Neural cell (in vitro differentiated cells): ENCODE data around the gene MEGF11. TPM values are rescaled to one million over a fixed set of nuclear protein-coding genes. Genes with fewer than 3 reads are reported as not detected.

Experiments used
- H2AFZ ChIP-seq: fragments of 200-600, 300-800 bp; sonication (generic), shearing (Covaris generic); 2 replicates; pipeline ENCODE4 v1.6.0; 2014; ENCODE audit warnings: low read depth, mild to moderate bottlenecking, antibody characterized with exemption, low read length, moderate library complexity
- H3F3A ChIP-seq: fragments of 200-600 bp; shearing (Covaris generic); 2 replicates; pipeline ENCODE4 v1.6.1; 2016; ENCODE audit warnings: mild to moderate bottlenecking, moderate library complexity, mixed read lengths, antibody characterized with exemption, low read length; ENCODE audit not compliant: insufficient read depth, poor library complexity, severe bottlenecking
- H3K27ac ChIP-seq: fragments of 200-600, 300-800 bp; sonication (generic), shearing (Covaris generic); 2 replicates; pipeline ENCODE4 v1.5.1; 2014; ENCODE audit warnings: mild to moderate bottlenecking, low read length, moderate library complexity
- H3K27me3 ChIP-seq: fragments of 300-800, 200-600 bp; sonication (generic), shearing (Covaris generic); 2 replicates; pipeline ENCODE4 v1.6.0; 2014; ENCODE audit warnings: mild to moderate bottlenecking, low read depth, low read length, moderate library complexity; ENCODE audit not compliant: insufficient read depth
- H3K36me3 ChIP-seq: fragments of 300-800, 200-600 bp; sonication (generic), shearing (Covaris generic); 2 replicates; pipeline ENCODE4 v1.5.1; 2014; ENCODE audit warnings: mild to moderate bottlenecking, antibody characterized with exemption, low read length, moderate library complexity; ENCODE audit not compliant: insufficient read depth
- H3K4me2 ChIP-seq: fragments of 300-800, 200-600 bp; sonication (generic), shearing (Covaris generic); 2 replicates; pipeline ENCODE4 v1.6.0; 2014; ENCODE audit warnings: mild to moderate bottlenecking, low read length
- H3K4me3 ChIP-seq: fragments of 300-800, 200-600 bp; sonication (generic), shearing (Covaris generic); 2 replicates; pipeline ENCODE4 v1.5.1; 2014; ENCODE audit warnings: mild to moderate bottlenecking, low read length, moderate library complexity
- H3K79me2 ChIP-seq: fragments of 200-600 bp; shearing (Covaris generic); replicated peaks from 2 replicates; pipeline ENCODE4 v1.6.0; 2014; ENCODE audit warnings: mild to moderate bottlenecking, low read length, moderate library complexity; ENCODE audit not compliant: insufficient read depth
- H3K9ac ChIP-seq: fragments of 300-800, 200-600 bp; sonication (generic), shearing (Covaris generic); 2 replicates; pipeline ENCODE4 v1.6.1; 2016; ENCODE audit warnings: mild to moderate bottlenecking, low read length, mixed read lengths
- H3K9me2 ChIP-seq: fragments of 200-600 bp; shearing (Covaris generic); 2 replicates; pipeline ENCODE4 v1.6.1; 2016; ENCODE audit warnings: mild to moderate bottlenecking, low read length, mixed read lengths; ENCODE audit not compliant: insufficient read depth
- H3K9me3 ChIP-seq: fragments of 200-600, 300-800 bp; sonication (generic), shearing (Covaris generic); 2 replicates; pipeline ENCODE4 v1.6.1; 2016; ENCODE audit warnings: mild to moderate bottlenecking, mixed run types, low read length, moderate library complexity, mixed read lengths
- H4K20me1 ChIP-seq: fragments of 200-600 bp; shearing (Covaris generic); 2 replicates; pipeline ENCODE4 v1.6.1; 2016; ENCODE audit warnings: mild to moderate bottlenecking, mixed run types; ENCODE audit not compliant: insufficient read depth
- EP300 ChIP-seq: fragments of 450-650 bp; conservative IDR thresholded peaks from 2 replicates; pipeline ENCODE4 v1.6.1; 2014; ENCODE audit warnings: antibody characterized with exemption, mild to moderate bottlenecking, moderate library complexity; ENCODE audit not compliant: poor library complexity, severe bottlenecking
- EZH2 ChIP-seq: fragments of 200-600, 300-800 bp; shearing (Covaris generic), sonication (generic); IDR thresholded peaks from 2 replicates; pipeline ENCODE4 v1.6.1; 2014; ENCODE audit warnings: antibody characterized with exemption, low read length, borderline replicate concordance, mild to moderate bottlenecking; ENCODE audit not compliant: insufficient read depth, poor library complexity, severe bottlenecking
- MXI1 ChIP-seq: fragments of 450-650 bp; conservative IDR thresholded peaks from 2 replicates; pipeline ENCODE4 v1.6.1; 2014; ENCODE audit warnings: antibody characterized with exemption, mild to moderate bottlenecking; ENCODE audit not compliant: poor library complexity, severe bottlenecking
- POLR2AphosphoS5 ChIP-seq: IDR thresholded peaks from 2 replicates; pipeline ENCODE4 v1.6.1; 2012
- RAD21 ChIP-seq: fragments of 450-650 bp; conservative IDR thresholded peaks from 2 replicates; pipeline ENCODE4 v1.6.1; 2014; ENCODE audit warnings: antibody characterized with exemption, mild to moderate bottlenecking, moderate library complexity
- SMC3 ChIP-seq: fragments of 450-650 bp; conservative IDR thresholded peaks from 2 replicates; pipeline ENCODE4 v1.6.1; 2014; ENCODE audit warnings: antibody characterized with exemption, mild to moderate bottlenecking, moderate library complexity; ENCODE audit not compliant: poor library complexity
- TAF1 ChIP-seq: IDR thresholded peaks from 2 replicates; pipeline ENCODE4 v1.6.1; 2012; ENCODE audit warnings: low read depth
- polyA plus RNA-seq: library from polyadenylated mRNA; depleted of rRNA; stranded (reverse); fragments of >200 nt; gene quantifications from 2 replicates; pipeline ENCODE4 v1.2.3, GENCODE V29; 2014
- TF ChIP-seq, protein P1 (sequence below): fragments of 450-650 bp; IDR thresholded peaks from 2 replicates; pipeline ENCODE4 v1.5.1; 2014; ENCODE audit warnings: antibody characterized with exemption, mild to moderate bottlenecking, moderate library complexity; ENCODE audit not compliant: poor library complexity, severe bottlenecking
- TF ChIP-seq, protein P2 (sequence below): IDR thresholded peaks from 2 replicates; pipeline ENCODE4 v1.6.1; 2012; ENCODE audit warnings: borderline replicate concordance

Gene MEGF11
- polyA plus RNA-seq, 1 donor from 2014 or later: 0.64 TPM

DNA sequence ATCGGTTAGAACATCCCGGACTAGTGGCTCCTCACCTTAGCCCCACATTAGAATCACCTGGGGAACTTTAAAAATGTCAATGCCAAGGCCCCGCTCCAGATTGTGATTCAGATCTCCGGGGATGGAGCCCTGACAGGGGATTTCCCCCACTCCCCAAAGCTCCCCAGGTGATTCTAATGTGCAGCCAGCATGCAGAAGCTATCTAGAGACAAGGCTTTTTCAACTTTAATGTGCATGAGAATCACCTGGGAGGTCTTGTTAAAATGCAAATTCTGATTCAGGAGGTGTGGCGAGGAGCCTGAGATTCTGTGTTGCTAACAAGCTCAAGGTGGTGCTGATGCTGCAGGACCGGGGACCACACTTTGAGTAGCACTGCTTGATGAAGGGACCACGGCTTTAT, 227.6 kb downstream of the MEGF11 start:
- Histone ChIP-seq H3K36me3 (no peaks in the 10 kb centered on the region), H3K27ac (no peak overlapping the region), H4K20me1 (no peaks in the 10 kb centered on the region), H3K9ac (no peak overlapping the region), H2AFZ (no peak overlapping the region), H3K9me2 (no peaks in the 10 kb centered on the region), H3K79me2 (no peaks in the 10 kb centered on the region), H3K9me3 (no peaks in the 10 kb centered on the region), H3K27me3 (no peaks in the 10 kb centered on the region), H3K4me3 (no peak overlapping the region), H3F3A (no peaks in the 10 kb centered on the region), H3K4me2 (no peak overlapping the region)
- TF ChIP-seq RAD21: no peak
- TF ChIP-seq SMC3: no peak
- no peak for TF ChIP-seq MXI1
- no peak for TF ChIP-seq TAF1
- TF ChIP-seq EZH2: no peak
- no peak for TF ChIP-seq POLR2AphosphoS5
- TF ChIP-seq, protein P1, sequence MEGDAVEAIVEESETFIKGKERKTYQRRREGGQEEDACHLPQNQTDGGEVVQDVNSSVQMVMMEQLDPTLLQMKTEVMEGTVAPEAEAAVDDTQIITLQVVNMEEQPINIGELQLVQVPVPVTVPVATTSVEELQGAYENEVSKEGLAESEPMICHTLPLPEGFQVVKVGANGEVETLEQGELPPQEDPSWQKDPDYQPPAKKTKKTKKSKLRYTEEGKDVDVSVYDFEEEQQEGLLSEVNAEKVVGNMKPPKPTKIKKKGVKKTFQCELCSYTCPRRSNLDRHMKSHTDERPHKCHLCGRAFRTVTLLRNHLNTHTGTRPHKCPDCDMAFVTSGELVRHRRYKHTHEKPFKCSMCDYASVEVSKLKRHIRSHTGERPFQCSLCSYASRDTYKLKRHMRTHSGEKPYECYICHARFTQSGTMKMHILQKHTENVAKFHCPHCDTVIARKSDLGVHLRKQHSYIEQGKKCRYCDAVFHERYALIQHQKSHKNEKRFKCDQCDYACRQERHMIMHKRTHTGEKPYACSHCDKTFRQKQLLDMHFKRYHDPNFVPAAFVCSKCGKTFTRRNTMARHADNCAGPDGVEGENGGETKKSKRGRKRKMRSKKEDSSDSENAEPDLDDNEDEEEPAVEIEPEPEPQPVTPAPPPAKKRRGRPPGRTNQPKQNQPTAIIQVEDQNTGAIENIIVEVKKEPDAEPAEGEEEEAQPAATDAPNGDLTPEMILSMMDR: no peak
- TF ChIP-seq, protein P2, sequence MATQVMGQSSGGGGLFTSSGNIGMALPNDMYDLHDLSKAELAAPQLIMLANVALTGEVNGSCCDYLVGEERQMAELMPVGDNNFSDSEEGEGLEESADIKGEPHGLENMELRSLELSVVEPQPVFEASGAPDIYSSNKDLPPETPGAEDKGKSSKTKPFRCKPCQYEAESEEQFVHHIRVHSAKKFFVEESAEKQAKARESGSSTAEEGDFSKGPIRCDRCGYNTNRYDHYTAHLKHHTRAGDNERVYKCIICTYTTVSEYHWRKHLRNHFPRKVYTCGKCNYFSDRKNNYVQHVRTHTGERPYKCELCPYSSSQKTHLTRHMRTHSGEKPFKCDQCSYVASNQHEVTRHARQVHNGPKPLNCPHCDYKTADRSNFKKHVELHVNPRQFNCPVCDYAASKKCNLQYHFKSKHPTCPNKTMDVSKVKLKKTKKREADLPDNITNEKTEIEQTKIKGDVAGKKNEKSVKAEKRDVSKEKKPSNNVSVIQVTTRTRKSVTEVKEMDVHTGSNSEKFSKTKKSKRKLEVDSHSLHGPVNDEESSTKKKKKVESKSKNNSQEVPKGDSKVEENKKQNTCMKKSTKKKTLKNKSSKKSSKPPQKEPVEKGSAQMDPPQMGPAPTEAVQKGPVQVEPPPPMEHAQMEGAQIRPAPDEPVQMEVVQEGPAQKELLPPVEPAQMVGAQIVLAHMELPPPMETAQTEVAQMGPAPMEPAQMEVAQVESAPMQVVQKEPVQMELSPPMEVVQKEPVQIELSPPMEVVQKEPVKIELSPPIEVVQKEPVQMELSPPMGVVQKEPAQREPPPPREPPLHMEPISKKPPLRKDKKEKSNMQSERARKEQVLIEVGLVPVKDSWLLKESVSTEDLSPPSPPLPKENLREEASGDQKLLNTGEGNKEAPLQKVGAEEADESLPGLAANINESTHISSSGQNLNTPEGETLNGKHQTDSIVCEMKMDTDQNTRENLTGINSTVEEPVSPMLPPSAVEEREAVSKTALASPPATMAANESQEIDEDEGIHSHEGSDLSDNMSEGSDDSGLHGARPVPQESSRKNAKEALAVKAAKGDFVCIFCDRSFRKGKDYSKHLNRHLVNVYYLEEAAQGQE: no peak
- TF ChIP-seq EP300: no peak

DNA sequence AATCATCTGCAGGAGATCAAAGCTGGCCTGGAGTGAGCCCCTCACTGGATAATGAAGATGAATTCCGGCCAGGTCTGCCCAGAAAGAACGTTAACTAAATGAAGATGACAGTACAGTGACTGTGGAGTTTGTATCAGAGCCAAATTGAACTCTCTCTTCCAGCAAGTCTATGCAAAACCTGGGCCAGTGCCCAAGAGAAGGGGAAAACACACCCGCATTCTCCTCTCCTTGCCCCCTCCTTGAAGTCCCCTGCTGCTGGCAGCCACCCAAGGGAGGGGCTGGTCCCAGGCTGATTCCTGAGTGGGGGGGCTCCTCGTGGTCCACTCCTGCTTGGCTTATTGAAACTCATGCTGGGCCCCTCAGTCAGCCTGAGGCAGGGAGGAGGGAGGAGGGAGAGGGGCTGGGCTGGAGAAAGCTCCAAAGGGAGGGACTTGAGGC, 228.5 kb downstream of the MEGF11 start:
- H3K9me2 ChIP-seq: no peaks in the 10 kb centered on the region
- H3K4me2 ChIP-seq: no peak overlapping the region
- no peaks in the 10 kb centered on the region for H3F3A ChIP-seq
- H3K27ac ChIP-seq: no peak overlapping the region
- H2AFZ ChIP-seq: no peak overlapping the region
- no peaks in the 10 kb centered on the region for H3K36me3 ChIP-seq
- TF ChIP-seq, protein P1: no peak
- no peak for TF ChIP-seq EZH2
- TF ChIP-seq POLR2AphosphoS5: no peak
- no peak for TF ChIP-seq RAD21
- TF ChIP-seq TAF1: no peak
- no peak for TF ChIP-seq EP300
- TF ChIP-seq MXI1: no peak
- H3K9me3 ChIP-seq: no peaks in the 10 kb centered on the region
- H3K79me2 ChIP-seq: no peaks in the 10 kb centered on the region
- no peaks in the 10 kb centered on the region for H4K20me1 ChIP-seq
- no peaks in the 10 kb centered on the region for H3K27me3 ChIP-seq
- H3K9ac ChIP-seq: no peak overlapping the region
- no peak overlapping the region for H3K4me3 ChIP-seq
